H9 (cell line): Measurements from ENCODE around the gene FTO. TPM values are rescaled to one million over a fixed set of nuclear protein-coding genes. Genes with fewer than 3 reads are reported as not detected.
A peak's percentile ranks its signal among the peaks of the same experiment; 100 is the strongest.

Experiments
- DNase-seq: peaks from one replicate; pipeline ENCODE4 v3.0.0-alpha.2; 2017
- H2AFZ ChIP-seq: one replicate; pipeline ENCODE4 v1.6.1; 2013; ENCODE audit warnings: mild to moderate bottlenecking, low read length, control low read depth, moderate library complexity
- H2AK5ac ChIP-seq: 2 replicates; pipeline ENCODE4 v1.6.1; 2013; ENCODE audit warnings: low read length, control low read depth, mixed read lengths; ENCODE audit not compliant: insufficient read length
- H2BK120ac ChIP-seq: one replicate; pipeline ENCODE4 v1.6.1; 2013; ENCODE audit warnings: low read depth, mild to moderate bottlenecking, low read length, control low read depth, inconsistent platforms; ENCODE audit not compliant: poor library complexity, severe bottlenecking
- H2BK12ac ChIP-seq: 2 replicates; pipeline ENCODE4 v1.6.1; 2013; ENCODE audit warnings: low read length, control low read depth, mixed read lengths, low read depth; ENCODE audit not compliant: insufficient read length
- H2BK15ac ChIP-seq: 2 replicates; pipeline ENCODE4 v1.6.1; 2013; ENCODE audit warnings: low read depth, low read length, control low read depth
- H2BK20ac ChIP-seq: one replicate; pipeline ENCODE4 v1.6.1; 2013; ENCODE audit warnings: low read depth, mild to moderate bottlenecking, low read length, control low read depth, inconsistent platforms; ENCODE audit not compliant: poor library complexity, severe bottlenecking
- H2BK5ac ChIP-seq: 2 replicates; pipeline ENCODE4 v1.6.1; 2013; ENCODE audit warnings: low read length, control low read depth, mixed read lengths; ENCODE audit not compliant: insufficient read length
- H3K14ac ChIP-seq: 2 replicates; pipeline ENCODE4 v1.6.1; 2013; ENCODE audit warnings: low read length, control low read depth; ENCODE audit not compliant: insufficient read depth
- H3K18ac ChIP-seq: 2 replicates; pipeline ENCODE4 v1.6.1; 2013; ENCODE audit warnings: low read depth, mild to moderate bottlenecking, mixed read lengths, low read length, control low read depth; ENCODE audit not compliant: insufficient read length
- H3K23ac ChIP-seq: 2 replicates; pipeline ENCODE4 v1.6.1; 2013; ENCODE audit warnings: low read length, control low read depth, mixed read lengths, low read depth; ENCODE audit not compliant: insufficient read length
- H3K23me2 ChIP-seq: 2 replicates; pipeline ENCODE4 v1.6.1; 2013; ENCODE audit warnings: low read depth, mild to moderate bottlenecking, mixed read lengths, low read length, control low read depth; ENCODE audit not compliant: insufficient read length, poor library complexity, severe bottlenecking
- H3K27ac ChIP-seq: 2 replicates; pipeline ENCODE4 v1.5.1; 2013; ENCODE audit warnings: low read length, control low read depth, mixed read lengths, low read depth; ENCODE audit not compliant: insufficient read length
- H3K27me3 ChIP-seq: 2 replicates; pipeline ENCODE4 v1.6.1; 2013; ENCODE audit warnings: low read length, control low read depth, inconsistent platforms; ENCODE audit not compliant: insufficient read depth
- H3K4ac ChIP-seq: 2 replicates; pipeline ENCODE4 v1.6.1; 2013; ENCODE audit warnings: low read depth, mild to moderate bottlenecking, control low read depth, inconsistent platforms, low read length, moderate library complexity
- H3K4me1 ChIP-seq: 2 replicates; pipeline ENCODE4 v1.6.1; 2013; ENCODE audit warnings: low read length, control low read depth, inconsistent platforms; ENCODE audit not compliant: insufficient read depth
- H3K4me2 ChIP-seq: 2 replicates; pipeline ENCODE4 v1.6.1; 2013; ENCODE audit warnings: low read length, control low read depth, mixed read lengths; ENCODE audit not compliant: insufficient read length, insufficient read depth
- H3K56ac ChIP-seq: 2 replicates; pipeline ENCODE4 v1.6.1; 2013; ENCODE audit warnings: low read depth, mild to moderate bottlenecking, mixed read lengths, low read length, control low read depth; ENCODE audit not compliant: insufficient read length
- H3K79me1 ChIP-seq: 2 replicates; pipeline ENCODE4 v1.6.1; 2013; ENCODE audit warnings: low read depth, mild to moderate bottlenecking, moderate library complexity, low read length, control low read depth, inconsistent platforms; ENCODE audit not compliant: insufficient read depth, poor library complexity, severe bottlenecking
- H3K79me2 ChIP-seq: 2 replicates; pipeline ENCODE4 v1.6.1; 2013; ENCODE audit warnings: low read length, control low read depth, inconsistent platforms; ENCODE audit not compliant: insufficient read depth
- H3K9ac ChIP-seq: 2 replicates; pipeline ENCODE4 v1.6.1; 2013; ENCODE audit warnings: low read length, control low read depth, mixed read lengths; ENCODE audit not compliant: insufficient read length; ENCODE audit errors: extremely low read depth
- H3K9me3 ChIP-seq: one replicate; pipeline ENCODE4 v1.6.1; 2013; ENCODE audit warnings: low read depth, low read length, inconsistent platforms; ENCODE audit not compliant: control insufficient read depth
- H3T11ph ChIP-seq: one replicate; pipeline ENCODE4 v1.6.1; 2013; ENCODE audit warnings: mild to moderate bottlenecking, low read length, control low read depth, inconsistent platforms
- H4K20me1 ChIP-seq: one replicate; pipeline ENCODE4 v1.6.1; 2013; ENCODE audit not compliant: control insufficient read depth, insufficient read length, insufficient read depth
- H4K5ac ChIP-seq: 2 replicates; pipeline ENCODE4 v1.6.1; 2013; ENCODE audit warnings: low read depth, mild to moderate bottlenecking, mixed read lengths, low read length, control low read depth; ENCODE audit not compliant: insufficient read length
- H4K8ac ChIP-seq: replicated peaks from 2 replicates; pipeline ENCODE4 v1.6.1; 2013; ENCODE audit warnings: low read length, control low read depth, mixed read lengths, low read depth; ENCODE audit not compliant: insufficient read length
- H4K91ac ChIP-seq: 2 replicates; pipeline ENCODE4 v1.6.1; 2013; ENCODE audit warnings: low read depth, mild to moderate bottlenecking, moderate library complexity, mixed read lengths, low read length, control low read depth; ENCODE audit not compliant: insufficient read length
- H3K27ac Mint-ChIP-seq, 3 experiments: 2 replicates in 2 of 3; 3 replicates in 1 of 3; pipeline ENCODE4 v1.8.0; 2020 to 2021; ENCODE audit warnings: mixed read lengths in 3 of 3, mild to moderate bottlenecking in 1 of 3, moderate library complexity in 1 of 3
- H3K27me3 Mint-ChIP-seq: 2 replicates; pipeline ENCODE4 v1.8.0; 2021; ENCODE audit warnings: low read depth, mild to moderate bottlenecking, moderate library complexity, mixed read lengths
- H3K36me3 Mint-ChIP-seq, 3 experiments: 2 replicates in 2 of 3; 3 replicates in 1 of 3; pipeline ENCODE4 v1.8.0; 2020 to 2021; ENCODE audit warnings: low read depth in 3 of 3, mixed read lengths in 3 of 3; ENCODE audit not compliant: insufficient read depth in 1 of 3
- H3K4me1 Mint-ChIP-seq, 2 experiments: 2 replicates each; pipeline ENCODE4 v1.8.0; 2020; ENCODE audit warnings: mixed read lengths in 2 of 2
- H3K4me3 Mint-ChIP-seq, 2 experiments: 2 replicates in 1 of 2; 3 replicates in 1 of 2; pipeline ENCODE4 v1.8.0; 2020 to 2021; ENCODE audit warnings: mild to moderate bottlenecking in 2 of 2, mixed read lengths in 2 of 2, moderate library complexity in 1 of 2
- H3K9me3 Mint-ChIP-seq, 2 experiments: 2 replicates in 1 of 2; 3 replicates in 1 of 2; pipeline ENCODE4 v1.8.0; 2020; ENCODE audit warnings: mild to moderate bottlenecking in 2 of 2, mixed read lengths in 2 of 2, moderate library complexity in 1 of 2
- WGBS: extraction: QIAGEN DNeasy Blood & Tissue Kit; methylation state at CpG from one replicate; pipeline ENCODE4 v1.1.7; 2013; ENCODE audit warnings: missing lambda C conversion rate, low lambda C conversion rate, mixed read lengths; ENCODE audit not compliant: insufficient read length; ENCODE audit errors: extremely low coverage; 5-methylcytosine and 5-hydroxymethylcytosine counted together
- total RNA-seq: library from RNA; stranded (reverse); gene quantifications from 2 replicates; pipeline ENCODE4 v1.2.1, GENCODE V29; 2021
- TF ChIP-seq, protein P1 (sequence below): fragments of 200-600 bp; sonication (generic); conservative IDR thresholded peaks from 3 replicates; pipeline ENCODE4 v1.8.0; 2021; ENCODE audit warnings: antibody characterized with exemption, mild to moderate bottlenecking

FTO gene
- total RNA-seq, 1 experiment from 2014 or later, result 67.9 TPM

DNA sequence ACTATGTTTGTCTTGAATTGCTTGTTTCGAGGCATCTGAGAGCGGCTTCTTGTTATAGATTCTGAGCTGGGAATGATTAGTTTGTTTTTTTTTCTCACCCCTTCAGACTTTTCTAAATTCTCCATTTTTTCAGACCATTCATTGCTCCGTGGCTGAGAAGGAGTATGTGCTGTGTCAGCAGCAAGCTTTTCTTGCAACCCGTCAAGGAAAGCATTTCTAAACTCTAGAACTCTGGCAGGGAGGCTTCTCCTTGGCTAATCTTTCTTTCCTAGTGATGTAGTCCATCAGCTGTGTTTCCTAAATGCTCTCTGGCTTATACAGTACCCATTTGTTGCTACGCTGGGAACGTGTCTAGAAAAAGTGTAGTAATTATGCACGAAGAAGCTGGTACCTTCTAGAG, 133.5 kb downstream of the FTO start:
- Histone ChIP-seq H3K79me2 (no peaks in the 10 kb centered on the region), H2BK15ac (no peak overlapping the region), H2AK5ac (no peak overlapping the region), H2AFZ (no peak overlapping the region), H2BK5ac (no peak overlapping the region), H2BK12ac (no peak overlapping the region), H3K27ac (no peak overlapping the region), H3K18ac (no peak overlapping the region), H3K9me3 (no peaks in the 10 kb centered on the region), H3K79me1 (no peaks in the 10 kb centered on the region), H4K91ac (no peak overlapping the region), H3K23me2 (no peaks in the 10 kb centered on the region), H3K4me2 (no peak overlapping the region), H4K20me1 (no peaks in the 10 kb centered on the region), H4K8ac (no peak overlapping the region), H3T11ph (no peak overlapping the region), H3K4ac (no peak overlapping the region), H3K27me3 (no peaks in the 10 kb centered on the region), H2BK120ac (no peak overlapping the region), H2BK20ac (no peak overlapping the region), H3K14ac (no peak overlapping the region), H3K56ac (no peak overlapping the region), H4K5ac (no peak overlapping the region), H3K23ac (no peak overlapping the region), H3K9ac (no peak overlapping the region), H3K4me1 (no peaks in the 10 kb centered on the region)
- no peaks in the 10 kb centered on the region for H3K9me3 Mint-ChIP-seq
- 0 out of 7 replicates have a peak overlapping the region, but pooled peaks of 1 of the 3 experiments have one; percentile 25 for H3K27ac Mint-ChIP-seq
- TF ChIP-seq, protein P1, sequence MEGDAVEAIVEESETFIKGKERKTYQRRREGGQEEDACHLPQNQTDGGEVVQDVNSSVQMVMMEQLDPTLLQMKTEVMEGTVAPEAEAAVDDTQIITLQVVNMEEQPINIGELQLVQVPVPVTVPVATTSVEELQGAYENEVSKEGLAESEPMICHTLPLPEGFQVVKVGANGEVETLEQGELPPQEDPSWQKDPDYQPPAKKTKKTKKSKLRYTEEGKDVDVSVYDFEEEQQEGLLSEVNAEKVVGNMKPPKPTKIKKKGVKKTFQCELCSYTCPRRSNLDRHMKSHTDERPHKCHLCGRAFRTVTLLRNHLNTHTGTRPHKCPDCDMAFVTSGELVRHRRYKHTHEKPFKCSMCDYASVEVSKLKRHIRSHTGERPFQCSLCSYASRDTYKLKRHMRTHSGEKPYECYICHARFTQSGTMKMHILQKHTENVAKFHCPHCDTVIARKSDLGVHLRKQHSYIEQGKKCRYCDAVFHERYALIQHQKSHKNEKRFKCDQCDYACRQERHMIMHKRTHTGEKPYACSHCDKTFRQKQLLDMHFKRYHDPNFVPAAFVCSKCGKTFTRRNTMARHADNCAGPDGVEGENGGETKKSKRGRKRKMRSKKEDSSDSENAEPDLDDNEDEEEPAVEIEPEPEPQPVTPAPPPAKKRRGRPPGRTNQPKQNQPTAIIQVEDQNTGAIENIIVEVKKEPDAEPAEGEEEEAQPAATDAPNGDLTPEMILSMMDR, result no peak
- DNase-seq, result no peak
- no peak overlapping the region for H3K4me3 Mint-ChIP-seq
- no CpG with 5 or more reads among the region's 7 CpGs for WGBS
- H3K27me3 Mint-ChIP-seq, result no peaks in the 10 kb centered on the region
- H3K36me3 Mint-ChIP-seq, result no peaks in the 10 kb centered on the region; a peak in 1 of 7 replicates
- H3K4me1 Mint-ChIP-seq, result no peaks in the 10 kb centered on the region
